Heart right ventricle (tissue), 16 donors: ENCODE results near the gene YAP1. TPM values are rescaled to one million over a fixed set of nuclear protein-coding genes. Genes with fewer than 3 reads are reported as not detected.

Source experiments
- ATAC-seq, 8 donors: fragments of 200-7000 bp; cut with Tn5 transposase; one replicate each; pipeline ENCODE4 v1.9.1; 2020; ENCODE audit warnings: mild to moderate bottlenecking in 8 of 8, moderate library complexity in 8 of 8, moderate number of reproducible peaks in 1 of 8
- DNase-seq, 2 donors: peaks; one replicate each; pipeline ENCODE4 v3.0.0-alpha.2; 2020
- H3K27ac ChIP-seq, 10 donors: fragments of 200-600 bp; sonication (generic) in 2 of 10; one replicate each; pipeline versions ENCODE4 v1.5.0 to v1.8.0; 2020 to 2022; ENCODE audit warnings: mild to moderate bottlenecking in 3 of 10
- H3K27me3 ChIP-seq, 7 donors: fragments of 200-600 bp; one replicate each; pipeline ENCODE4 v1.8.0; 2021 to 2022; ENCODE audit warnings: mild to moderate bottlenecking in 2 of 7
- H3K36me3 ChIP-seq, 9 donors: fragments of 200-600 bp; sonication (generic) in 1 of 9; one replicate each; pipeline versions ENCODE4 v1.5.0 to v1.8.0; 2020 to 2022; ENCODE audit warnings: mild to moderate bottlenecking in 2 of 9
- H3K4me1 ChIP-seq, 9 donors: fragments of 200-600 bp; sonication (generic) in 1 of 9; one replicate each; pipeline versions ENCODE4 v1.5.0 to v1.8.0; 2020 to 2022; ENCODE audit warnings: mild to moderate bottlenecking in 4 of 9
- H3K4me3 ChIP-seq, 10 donors: fragments of 200-600 bp; sonication (generic) in 2 of 10; one replicate each; pipeline versions ENCODE4 v1.5.0 to v1.8.0; 2020 to 2022; ENCODE audit warnings: mild to moderate bottlenecking in 7 of 10, moderate library complexity in 2 of 10
- H3K9me3 ChIP-seq, 11 donors: fragments of 200-600 bp in 10 of 11; sonication (generic) in 2 of 11; one replicate each; pipeline versions ENCODE4 v1.5.0 to v1.8.0; 2013 to 2022; ENCODE audit warnings: mild to moderate bottlenecking in 2 of 11, control low read depth in 1 of 11, moderate library complexity in 1 of 11
- WGBS, 2 donors: extraction: QIAGEN DNeasy Blood & Tissue Kit; methylation state at CpG; one replicate each; pipeline ENCODE4 v1.1.7; 2013; ENCODE audit warnings: inconsistent platforms in 1 of 2; 5-methylcytosine and 5-hydroxymethylcytosine counted together
- intact Hi-C, 10 donors: fragments of 100-400 bp; cut with DNase I; formaldehyde crosslinking; loops; one replicate each; pipeline versions ENCODE4 v1.11.1 to v1.14.2; 2022
- polyA plus RNA-seq, 2 donors: library from polyadenylated mRNA; stranded (reverse); fragments of 200-250 nt; gene quantifications; one replicate each; pipeline ENCODE4 v1.2.3, GENCODE V29; 2013
- total RNA-seq, 10 donors: library from RNA; stranded (reverse); fragmentation: NEBNext Ultra II Directional in 3 of 10; extraction: Animal tissue kit (Norgen Biotek cat#: 25700) in 3 of 10; gene quantifications; one replicate each; pipeline versions ENCODE4 v1.2.1 to v1.2.4, GENCODE V29; 2021 to 2023
- TF ChIP-seq, protein P1 (sequence below), 9 donors: fragments of 200-600 bp; sonication (generic) in 2 of 9; IDR thresholded peaks; one replicate each; pipeline versions ENCODE4 v1.5.0 to v1.8.0; 2021 to 2022; ENCODE audit warnings: antibody characterized with exemption in 9 of 9, mild to moderate bottlenecking in 5 of 9, moderate library complexity in 1 of 9
- donor health status: Arrhythmogenic right ventricular cardiomyopathy.
- donor health status: ischemic (EF 13 %, LVEDD 7.1; RV severe dilation, severe dysfunction).
- donor health status: healthy with polysubstance abuse.
- donor health status: DM: no; HTN: yes; CAD: no.
- donor health status: DM: no; HTN: no; CAD: no.
- donor health status: ischemic (EF 25% LVEDD 6.9; RV normal size, moderate dysfunction).
- donor health status: ischemic (EF 25% LVEDD 5.7; RV mildly dilated, moderate dysfunction).
- donor health status: healthy.
- donor health status: DM: yes; HTN: yes; CAD: no.
- donor health status: Ischemic cardiomyopathy.
- donor health status: ischemic (EF 35%, LVEDD 5.7; RV mildly dilated, moderate dysfunction).
- donor health status: nonischemic (EF 11% LVEDD 7.7; RV severe dilation, severe dysfunction).
- donor health status: DM: yes; HTN: yes; CAD: no.
- donor health status: PGD.
- donor health status: ischemic (EF 29% LVEDD 5.4; RV normal size, mild dysfunction).
- donor health status: nonischemic (EF 23%, LVEDD 6.1; RV moderate dilation, normal function).

The YAP1 gene
- total and polyA plus RNA-seq, 12 donors: 15.7 to 91.3 (median 65.0) TPM

DNA sequence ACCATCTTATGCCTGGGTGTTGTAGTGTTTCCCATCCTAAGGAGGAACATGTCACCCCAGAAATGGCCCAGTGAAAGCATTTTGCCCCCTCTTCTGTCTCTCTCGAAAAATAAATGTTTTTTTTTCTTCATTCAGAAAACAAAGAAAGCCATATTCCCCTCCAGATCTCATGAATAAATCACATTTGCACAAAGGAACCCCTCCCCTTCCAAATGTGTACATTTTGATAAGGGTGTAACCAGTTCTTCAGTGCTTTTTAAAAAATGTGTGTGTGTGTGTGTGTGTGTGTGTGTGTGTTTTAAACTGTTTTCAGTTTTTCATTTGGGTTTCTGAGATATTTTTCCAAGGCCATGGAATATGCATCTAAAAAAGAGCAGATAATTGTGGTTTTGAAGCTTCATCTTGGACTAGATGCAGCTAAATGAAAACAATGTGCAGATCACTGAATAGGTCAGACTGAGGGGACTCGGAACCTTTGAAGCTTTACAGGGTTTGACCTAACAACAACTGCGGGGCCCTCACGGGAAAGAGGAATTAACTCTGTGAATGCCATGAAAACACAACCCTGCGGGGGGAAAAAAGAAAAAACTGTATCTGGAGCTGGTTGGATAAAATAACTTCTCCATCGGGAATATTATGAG is 76.4 kb downstream of the YAP1 start:
- no peak for ATAC-seq
- 43 to 50% methylated on average over 6 of the region's 6 CpGs for WGBS, 2 donors
- no peak for DNase-seq
- Histone ChIP-seq H3K27ac (peak overlapping the region in 2 of 10 donors; percentile 12 to 52), H3K9me3 (no peaks in the 10 kb centered on the region), H3K4me1 (peaks cover 3 to 36% (median 19%) of the 10 kb centered on the region in 9 donors), H3K4me3 (no peak overlapping the region), H3K36me3 (peaks cover 0 to 5% (median 0%) of the 10 kb centered on the region in 9 donors), H3K27me3 (no peaks in the 10 kb centered on the region)
- intact Hi-C loops: loop anchor here in 1 of 10 donors (10.0 kb wide), 1 partner anchor 78 kb away; no protein-coding TSS in a partner anchor
- TF ChIP-seq, protein P1, sequence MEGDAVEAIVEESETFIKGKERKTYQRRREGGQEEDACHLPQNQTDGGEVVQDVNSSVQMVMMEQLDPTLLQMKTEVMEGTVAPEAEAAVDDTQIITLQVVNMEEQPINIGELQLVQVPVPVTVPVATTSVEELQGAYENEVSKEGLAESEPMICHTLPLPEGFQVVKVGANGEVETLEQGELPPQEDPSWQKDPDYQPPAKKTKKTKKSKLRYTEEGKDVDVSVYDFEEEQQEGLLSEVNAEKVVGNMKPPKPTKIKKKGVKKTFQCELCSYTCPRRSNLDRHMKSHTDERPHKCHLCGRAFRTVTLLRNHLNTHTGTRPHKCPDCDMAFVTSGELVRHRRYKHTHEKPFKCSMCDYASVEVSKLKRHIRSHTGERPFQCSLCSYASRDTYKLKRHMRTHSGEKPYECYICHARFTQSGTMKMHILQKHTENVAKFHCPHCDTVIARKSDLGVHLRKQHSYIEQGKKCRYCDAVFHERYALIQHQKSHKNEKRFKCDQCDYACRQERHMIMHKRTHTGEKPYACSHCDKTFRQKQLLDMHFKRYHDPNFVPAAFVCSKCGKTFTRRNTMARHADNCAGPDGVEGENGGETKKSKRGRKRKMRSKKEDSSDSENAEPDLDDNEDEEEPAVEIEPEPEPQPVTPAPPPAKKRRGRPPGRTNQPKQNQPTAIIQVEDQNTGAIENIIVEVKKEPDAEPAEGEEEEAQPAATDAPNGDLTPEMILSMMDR (IDR thresholded peaks at IDR 0.05): no peak

DNA sequence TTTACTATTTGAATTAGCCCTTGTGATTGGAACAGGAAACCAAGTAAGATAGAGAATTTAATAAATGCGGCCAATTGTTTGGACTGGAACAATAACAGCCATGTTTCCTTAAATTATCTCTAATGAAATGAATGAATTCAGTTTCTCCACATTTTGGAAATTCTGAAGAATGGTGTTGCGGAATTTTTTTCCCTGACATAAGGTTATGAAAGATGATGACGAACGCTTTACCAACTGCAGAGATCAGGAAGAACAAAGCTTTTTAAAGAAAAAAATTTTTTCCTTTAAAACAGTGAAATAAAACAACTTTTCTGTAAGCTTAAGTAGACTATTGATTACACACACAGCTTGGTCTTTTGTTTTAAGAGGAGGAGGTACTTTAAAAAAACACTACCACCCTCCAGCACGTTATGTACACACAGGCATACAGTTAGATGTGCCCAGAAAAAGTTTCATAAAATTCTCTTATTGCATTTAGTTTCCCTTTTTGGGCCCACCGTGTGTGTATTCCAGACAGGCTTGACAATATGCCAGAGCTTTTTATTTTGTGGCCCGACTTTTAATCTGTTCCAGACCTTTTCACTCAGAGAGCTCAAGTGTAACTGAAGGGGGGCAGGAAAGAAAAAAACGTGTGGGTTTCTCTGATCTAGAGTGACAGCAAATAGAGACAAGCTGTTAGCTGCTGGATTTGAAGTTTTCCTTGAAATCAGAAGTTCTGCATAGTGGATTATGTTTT is 77.3 kb downstream of the YAP1 start:
- Histone ChIP-seq H3K36me3 (peaks cover 0 to 5% (median 0%) of the 10 kb centered on the region in 9 donors), H3K4me1 (peaks cover 3 to 36% (median 19%) of the 10 kb centered on the region in 9 donors), H3K4me3 (no peak overlapping the region), H3K27me3 (no peaks in the 10 kb centered on the region), H3K27ac (peak overlapping the region in 3 of 10 donors; percentile 12 to 52 (median 40)), H3K9me3 (no peaks in the 10 kb centered on the region)
- DNase-seq: no peak
- ATAC-seq: peak in 3 of 8 donors; percentile 30 to 49 (median 46)
- intact Hi-C loops: loop anchor here in 1 of 10 donors (10.0 kb wide), 1 partner anchor 77 kb away; no protein-coding TSS in a partner anchor
- 47 to 50% methylated on average over 8 of the region's 8 CpGs for whole genome bisulfite sequencing, 2 donors
- TF ChIP-seq, protein P1 (IDR thresholded peaks at IDR 0.05): no peak

- no peak overlapping the region for H3K27ac ChIP-seq
- ATAC-seq (no peak), DNase-seq (no peak)
- H3K36me3 ChIP-seq: no peaks in the 10 kb centered on the region
- WGBS, 2 donors: 72% methylated on average over 5 of the region's 5 CpGs
- H3K9me3 ChIP-seq: no peaks in the 10 kb centered on the region
- TF ChIP-seq, protein P1 (IDR thresholded peaks at IDR 0.05): no peak
- peaks cover 3 to 41% (median 16%) of the 10 kb centered on the region in 9 donors for H3K4me1 ChIP-seq
- no peak overlapping the region for H3K4me3 ChIP-seq
- H3K27me3 ChIP-seq: no peaks in the 10 kb centered on the region
- intact Hi-C loops: loop anchor here in 1 of 10 donors (10.0 kb wide), 1 partner anchor 76 kb away; no protein-coding TSS in a partner anchor
Observed at GRCh38 chr11:102188488-102188887, 78.2 kb downstream of the YAP1 start.

DNA sequence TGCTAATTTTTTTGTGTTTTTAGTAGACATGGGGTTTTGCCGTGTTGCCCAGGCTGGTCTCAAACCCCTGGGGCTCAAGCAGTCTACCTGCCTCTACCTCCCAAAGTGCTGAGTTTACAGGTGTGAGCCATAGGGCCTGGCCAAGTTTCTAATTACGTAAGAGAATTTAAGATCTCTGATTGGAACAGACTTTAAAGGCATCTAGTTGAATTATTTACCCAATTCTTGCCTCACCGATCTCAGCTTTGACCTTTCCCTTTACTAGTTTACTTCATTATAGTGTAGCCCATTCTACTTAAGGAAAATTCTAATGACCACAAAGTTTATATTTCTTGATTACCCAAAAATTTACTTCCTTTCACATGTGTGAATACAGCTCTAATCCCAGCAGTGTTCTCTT is 81.6 kb downstream of the YAP1 start:
- TF ChIP-seq, protein P1 (IDR thresholded peaks at IDR 0.05): no peak
- 94 to 95% methylated on average over 3 of the region's 3 CpGs for WGBS, 2 donors
- no peak overlapping the region for H3K4me3 ChIP-seq
- no peaks in the 10 kb centered on the region for H3K36me3 ChIP-seq
- no peak for ATAC-seq
- intact Hi-C loops: no loop called here
- peaks cover 0 to 33% (median 16%) of the 10 kb centered on the region in 9 donors for H3K4me1 ChIP-seq
- H3K27ac ChIP-seq: no peak overlapping the region
- no peak for DNase-seq
- H3K27me3 ChIP-seq: no peaks in the 10 kb centered on the region
- H3K9me3 ChIP-seq: no peaks in the 10 kb centered on the region
